K562 (cell line): ENCODE results near the gene TTLL11. TPM values are rescaled to one million over a fixed set of nuclear protein-coding genes. Genes with fewer than 3 reads are reported as not detected.

Experiments
- AFF1 ChIP-seq, 2 experiments: fragments of 450-650 bp; IDR thresholded peaks; 2 replicates each; pipeline ENCODE4 v1.6.1; 2018; ENCODE audit warnings: mild to moderate bottlenecking in 2 of 2, low read depth in 1 of 2; ENCODE audit not compliant: partially characterized antibody in 2 of 2
- E4F1 ChIP-seq: fragments of 250-450 bp; sonication (Bioruptor Pico); IDR thresholded peaks from 2 replicates; pipeline ENCODE4 v1.5.0; 2021; ENCODE audit warnings: mild to moderate bottlenecking, borderline replicate concordance
- NFATC3 ChIP-seq: fragments of 450-650 bp; IDR thresholded peaks from 2 replicates; pipeline ENCODE4 v1.6.1; 2017; ENCODE audit warnings: mild to moderate bottlenecking
- RB1 ChIP-seq: fragments of 450-650 bp; IDR thresholded peaks from 2 replicates; pipeline ENCODE4 v1.6.1; 2017; ENCODE audit warnings: low read depth, mild to moderate bottlenecking
- TARDBP ChIP-seq: fragments of 450-650 bp; IDR thresholded peaks from 2 replicates; pipeline ENCODE4 v1.6.1; 2016
- polyA plus RNA-seq, 8 experiments: library from polyadenylated mRNA; depleted of rRNA in 4 of 8; stranded (reverse) in 5 of 8; unstranded in 3 of 8; fragments of >200 nt; fragmentation: Nextera tagmentation in 2 of 8; fragmentation: Illumina TruSeq in 1 of 8; extraction: Ambion mirVana in 2 of 8; extraction: Trizol in 1 of 8; gene quantifications; 2 replicates each; pipeline versions ENCODE4 v1.2.1 to v1.2.3, GENCODE V29; 2011 to 2014; ENCODE audit warnings: inconsistent platforms in 1 of 8, missing spikeins in 1 of 8
- total RNA-seq, 7 experiments: library from RNA; depleted of rRNA in 6 of 7; stranded (reverse); fragments of >200 nt in 6 of 7; fragmentation: Illumina TruSeq in 2 of 7; extraction: Trizol in 2 of 7; gene quantifications; 2 replicates each; pipeline versions ENCODE4 v1.2.1 to v1.2.3, GENCODE V29; 2011 to 2021; ENCODE audit warnings: low replicate concordance in 1 of 7

The TTLL11 gene
- total and polyA plus RNA-seq, 9 of the 15 experiments (the other 6 are each of a cell fraction or from before 2014, with no cell fraction given): 0.83 to 4.4 (median 2.7) TPM

GRCh38 chr9:121818016-121818661 is 275.0 kb downstream of the TTLL11 start (continued):
- TF ChIP-seq TARDBP: no peak
- TF ChIP-seq NFATC3: no peak
- TF ChIP-seq E4F1 (CRISPR knock-in tag): no peak
- no peak for TF ChIP-seq AFF1 (IDR thresholded peaks at IDR 0.05; ENCODE audit: low read depth in 1 of 2, partially characterized antibody in 2 of 2)
- TF ChIP-seq RB1: no peak
